ENCODE results near the gene CHPF.
A peak's percentile ranks its signal among the peaks of the same experiment; 100 is the strongest.

CHPF gene

DNA sequence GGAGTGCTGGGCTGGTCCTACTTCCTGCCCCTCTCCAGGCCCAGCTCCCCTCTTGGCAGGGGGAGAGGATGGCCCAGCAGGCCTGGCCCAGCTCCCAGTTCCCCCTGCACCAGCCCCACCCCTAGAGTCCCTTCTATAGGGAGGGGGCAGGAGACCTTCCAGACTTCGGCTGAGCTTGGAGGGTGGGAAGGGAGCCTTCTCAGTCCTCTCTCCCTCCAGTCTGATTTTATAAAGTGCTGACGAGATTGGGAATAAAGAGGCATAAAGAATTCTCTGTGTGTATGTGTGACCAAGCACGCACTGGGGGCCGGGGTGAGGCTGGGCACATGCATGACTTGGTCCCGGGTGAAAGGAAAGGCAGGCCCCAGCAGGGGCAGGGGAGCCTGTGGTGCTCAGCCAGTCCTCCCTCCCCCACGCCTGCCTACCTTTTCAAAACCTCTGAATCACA lies 5.1 kb downstream of the CHPF start:
- H3K9me3 Mint-ChIP-seq: no peaks in the 10 kb centered on the region
- H3K4me1 Mint-ChIP-seq: peaks cover 22% of the 10 kb centered on the region
- peaks cover 12% of the 10 kb centered on the region for H3K36me3 Mint-ChIP-seq (ENCODE audit: low read depth)
- H3K27me3 Mint-ChIP-seq (ENCODE audit: low read depth): peaks cover 4% of the 10 kb centered on the region
- peak overlapping the region; percentile 73 to 82 (median 80) for H3K27ac Mint-ChIP-seq
- peak overlapping the region; percentile 59 to 66 (median 63) for H3K4me3 Mint-ChIP-seq
- TF ChIP-seq, protein P1, sequence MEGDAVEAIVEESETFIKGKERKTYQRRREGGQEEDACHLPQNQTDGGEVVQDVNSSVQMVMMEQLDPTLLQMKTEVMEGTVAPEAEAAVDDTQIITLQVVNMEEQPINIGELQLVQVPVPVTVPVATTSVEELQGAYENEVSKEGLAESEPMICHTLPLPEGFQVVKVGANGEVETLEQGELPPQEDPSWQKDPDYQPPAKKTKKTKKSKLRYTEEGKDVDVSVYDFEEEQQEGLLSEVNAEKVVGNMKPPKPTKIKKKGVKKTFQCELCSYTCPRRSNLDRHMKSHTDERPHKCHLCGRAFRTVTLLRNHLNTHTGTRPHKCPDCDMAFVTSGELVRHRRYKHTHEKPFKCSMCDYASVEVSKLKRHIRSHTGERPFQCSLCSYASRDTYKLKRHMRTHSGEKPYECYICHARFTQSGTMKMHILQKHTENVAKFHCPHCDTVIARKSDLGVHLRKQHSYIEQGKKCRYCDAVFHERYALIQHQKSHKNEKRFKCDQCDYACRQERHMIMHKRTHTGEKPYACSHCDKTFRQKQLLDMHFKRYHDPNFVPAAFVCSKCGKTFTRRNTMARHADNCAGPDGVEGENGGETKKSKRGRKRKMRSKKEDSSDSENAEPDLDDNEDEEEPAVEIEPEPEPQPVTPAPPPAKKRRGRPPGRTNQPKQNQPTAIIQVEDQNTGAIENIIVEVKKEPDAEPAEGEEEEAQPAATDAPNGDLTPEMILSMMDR (IDR thresholded peaks at IDR 0.05; ENCODE audit: unreplicated experiment in 3 of 3): no peak

DNA sequence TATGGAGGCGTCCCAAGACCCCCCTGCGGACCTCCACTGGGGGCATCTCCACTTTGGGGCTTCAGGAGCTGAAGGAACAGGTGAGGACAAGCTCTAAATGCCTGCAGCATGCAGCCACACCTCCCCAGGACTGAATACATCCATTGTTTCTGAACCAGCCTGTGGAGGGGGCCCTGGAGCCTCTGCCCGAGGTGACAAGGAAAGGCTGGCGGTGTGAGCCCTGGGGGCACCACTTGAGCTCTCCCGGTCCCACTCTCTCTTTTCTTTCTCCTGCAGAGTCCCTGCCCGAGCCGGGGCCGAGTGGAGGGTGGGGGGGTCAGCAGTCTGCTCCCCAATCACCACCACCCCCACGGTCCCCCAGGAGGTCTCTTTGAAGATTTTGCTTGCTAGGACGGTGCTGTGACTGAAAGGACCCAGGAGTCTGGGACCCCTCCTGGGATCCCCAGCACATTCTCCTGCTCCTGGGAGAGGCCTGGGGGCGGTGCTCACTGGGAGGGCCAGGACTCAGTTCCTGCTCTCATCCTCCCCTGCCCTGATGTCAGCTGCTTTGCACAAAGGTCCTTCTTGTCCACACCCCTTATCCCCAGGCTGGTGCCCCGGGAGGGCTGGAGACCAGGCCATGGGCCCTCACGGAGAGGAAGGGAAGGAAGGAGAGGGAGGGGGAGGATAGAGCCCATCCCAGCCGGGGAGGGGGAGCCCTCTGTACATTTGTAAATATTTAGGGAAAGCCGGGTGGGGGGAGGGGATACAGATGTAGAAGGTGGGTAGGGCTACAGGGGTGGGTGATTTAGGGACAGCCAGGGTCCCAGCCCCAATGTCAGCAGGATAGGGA lies 5.7 kb downstream of the CHPF start:
- Mint-ChIP-seq H3K9me3 (no peaks in the 10 kb centered on the region), H3K27ac (peak overlapping the region in 1 of 3 experiments; percentile 80), H3K4me1 (peaks cover 21% of the 10 kb centered on the region), H3K36me3 (ENCODE audit: low read depth) (peaks cover 12% of the 10 kb centered on the region), H3K27me3 (ENCODE audit: low read depth) (peaks cover 4% of the 10 kb centered on the region), H3K4me3 (no peak overlapping the region)
- TF ChIP-seq, protein P1 (IDR thresholded peaks at IDR 0.05; ENCODE audit: unreplicated experiment in 3 of 3): no peak

DNA sequence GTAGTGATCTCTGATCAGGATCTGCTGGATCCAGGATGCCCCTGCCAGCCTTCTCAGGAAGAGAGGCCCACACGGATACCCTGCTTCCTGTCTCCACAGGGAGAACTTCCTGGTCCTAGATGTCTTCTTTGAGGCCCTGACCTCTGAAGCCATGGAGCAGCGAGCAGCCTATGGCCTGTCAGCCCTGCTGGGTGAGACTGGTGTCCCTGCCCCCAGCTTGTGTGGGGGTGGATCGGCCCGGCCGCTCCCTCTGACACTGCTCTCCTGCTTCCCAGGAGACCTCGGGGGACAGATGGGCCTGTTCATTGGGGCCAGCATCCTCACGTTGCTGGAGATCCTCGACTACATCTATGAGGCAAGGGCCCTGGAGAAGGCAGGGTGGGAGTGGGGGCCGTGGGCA lies 6.6 kb downstream of the CHPF start:
- no peaks in the 10 kb centered on the region for H3K9me3 Mint-ChIP-seq
- H3K4me3 Mint-ChIP-seq: no peak overlapping the region
- TF ChIP-seq, protein P1 (IDR thresholded peaks at IDR 0.05; ENCODE audit: unreplicated experiment in 3 of 3): no peak
- H3K4me1 Mint-ChIP-seq: peaks cover 12% of the 10 kb centered on the region
- H3K27ac Mint-ChIP-seq: no peak overlapping the region
- peaks cover 4% of the 10 kb centered on the region for H3K27me3 Mint-ChIP-seq (ENCODE audit: low read depth)
- H3K36me3 Mint-ChIP-seq (ENCODE audit: low read depth): peaks cover 12% of the 10 kb centered on the region

DNA sequence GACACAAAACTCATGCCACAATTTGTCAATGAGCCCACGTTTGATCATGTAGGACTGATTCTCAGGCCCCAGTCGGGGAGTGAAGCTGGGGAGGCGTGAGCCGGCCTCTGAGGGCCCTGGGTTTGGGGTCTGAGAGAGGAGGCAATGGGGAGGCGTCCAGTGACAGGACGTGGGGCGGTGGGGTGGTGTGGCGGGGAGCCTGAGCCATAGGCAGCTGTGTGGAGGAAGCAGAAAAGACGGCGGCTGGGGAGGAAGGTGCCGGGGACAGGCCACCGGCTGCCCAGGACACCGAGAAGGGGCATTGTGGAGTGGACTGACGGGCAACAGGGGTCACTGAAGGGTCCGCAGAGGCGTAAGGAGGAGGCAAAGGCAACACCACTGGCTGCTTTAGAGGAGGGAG lies 7.2 kb downstream of the CHPF start:
- H3K9me3 Mint-ChIP-seq: no peaks in the 10 kb centered on the region
- TF ChIP-seq, protein P1 (IDR thresholded peaks at IDR 0.05; ENCODE audit: unreplicated experiment in 3 of 3): no peak
- H3K36me3 Mint-ChIP-seq (ENCODE audit: low read depth): peaks cover 11% of the 10 kb centered on the region
- peaks cover 12% of the 10 kb centered on the region for H3K4me1 Mint-ChIP-seq
- peaks cover 7% of the 10 kb centered on the region for H3K27me3 Mint-ChIP-seq (ENCODE audit: low read depth)
- H3K4me3 Mint-ChIP-seq: no peak overlapping the region
- H3K27ac Mint-ChIP-seq: peak overlapping the region in 1 of 3 experiments; percentile 26

DNA sequence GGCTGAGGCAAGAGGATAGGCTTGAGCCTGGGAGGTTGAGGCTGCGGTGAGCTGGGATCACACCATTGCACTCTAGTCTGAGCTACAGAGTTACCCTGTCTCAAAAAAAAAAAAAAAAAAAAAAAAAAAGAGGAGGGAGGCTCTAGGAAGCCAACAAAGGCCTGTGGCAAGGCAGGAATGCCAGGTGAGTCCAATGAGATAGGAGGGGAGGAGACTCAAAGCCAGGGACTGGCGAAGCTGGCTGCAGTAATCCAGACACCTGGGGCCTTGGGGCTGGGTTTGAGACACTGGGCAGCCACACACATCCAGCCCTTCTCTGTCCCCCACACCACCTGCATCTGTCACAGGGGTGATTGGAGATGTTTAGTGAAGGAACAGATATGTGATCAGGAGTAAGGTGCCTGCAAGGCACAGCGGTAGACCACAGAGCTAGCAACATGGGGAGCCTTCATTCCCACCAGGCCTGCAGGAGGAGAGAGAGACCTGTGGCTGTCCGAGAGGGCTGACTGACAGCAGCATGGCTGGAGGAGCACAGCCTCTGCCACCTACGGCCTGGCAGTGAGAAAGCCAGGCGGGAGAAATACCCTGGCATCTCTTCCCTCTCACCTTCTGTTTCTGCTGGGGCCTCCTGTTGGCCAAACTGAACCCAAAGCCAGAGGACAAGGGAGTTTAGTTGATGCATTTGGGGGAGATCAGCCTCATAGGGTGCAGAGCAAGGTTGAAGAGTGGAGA lies 9.5 kb downstream of the CHPF start:
- Mint-ChIP-seq H3K4me1 (peaks cover 7% of the 10 kb centered on the region), H3K4me3 (no peak overlapping the region), H3K9me3 (no peaks in the 10 kb centered on the region), H3K27me3 (ENCODE audit: low read depth) (peaks cover 28% of the 10 kb centered on the region), H3K27ac (no peak overlapping the region), H3K36me3 (ENCODE audit: low read depth) (peaks cover 4% of the 10 kb centered on the region)
- TF ChIP-seq, protein P1 (IDR thresholded peaks at IDR 0.05; ENCODE audit: unreplicated experiment in 3 of 3): no peak
